NB4 (cell line): ENCODE data around the gene FERMT1.

Experiments
- CTCF ChIP-seq: IDR thresholded peaks from one replicate; pipeline ENCODE4 v1.5.1; 2012; ENCODE audit warnings: low read depth, low read length
- POLR2A ChIP-seq: IDR thresholded peaks from 2 replicates; pipeline ENCODE4 v1.6.1; 2011; ENCODE audit warnings: mild to moderate bottlenecking; ENCODE audit not compliant: insufficient read length; ENCODE audit errors: extremely low read depth
- TF ChIP-seq, protein P1 (sequence below): IDR thresholded peaks from 2 replicates; pipeline ENCODE4 v1.6.1; 2011; ENCODE audit warnings: low read depth, low read length

DNA sequence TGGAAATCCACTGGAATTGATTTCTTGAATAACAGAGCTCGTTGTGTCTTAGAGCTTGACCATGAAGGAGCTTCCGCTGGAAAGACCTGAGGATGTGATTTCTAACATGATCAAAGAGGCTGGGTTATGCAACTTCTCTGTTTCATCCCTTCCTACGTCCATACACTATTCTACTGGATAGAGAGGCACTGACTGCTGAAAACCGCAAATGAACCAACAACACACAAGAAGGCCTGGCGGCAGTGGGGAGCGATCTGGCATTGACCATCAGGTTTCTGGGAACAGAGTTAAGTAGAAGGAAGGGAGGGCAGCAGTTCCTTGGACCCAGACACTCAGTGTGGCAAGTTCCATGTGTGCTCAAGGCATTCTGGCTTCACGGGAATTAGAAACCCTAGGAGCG lies 82.3 kb downstream of the FERMT1 start:
- TF ChIP-seq CTCF: no peak
- no peak for TF ChIP-seq POLR2A
- TF ChIP-seq, protein P1, sequence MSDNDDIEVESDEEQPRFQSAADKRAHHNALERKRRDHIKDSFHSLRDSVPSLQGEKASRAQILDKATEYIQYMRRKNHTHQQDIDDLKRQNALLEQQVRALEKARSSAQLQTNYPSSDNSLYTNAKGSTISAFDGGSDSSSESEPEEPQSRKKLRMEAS: no peak
